Left lung (tissue), 10 donors: ENCODE measurements around the gene PCMTD2. TPM values are rescaled to one million over a fixed set of nuclear protein-coding genes. Genes with fewer than 3 reads are reported as not detected.

ENCODE experiments used
- ATAC-seq: fragments of 200-7000 bp; cut with Tn5 transposase; one replicate; pipeline ENCODE4 v1.9.1; 2020; ENCODE audit warnings: moderate library complexity
- DNase-seq, 4 donors: peaks; one replicate each; pipeline ENCODE4 v3.0.0-alpha.2; 2013 to 2020
- H3K27ac ChIP-seq, 2 donors: fragments of 200-600 bp; sonication (generic) in 1 of 2; one replicate each; pipeline versions ENCODE4 v1.5.0 to v1.8.0; 2020 to 2021
- H3K27me3 ChIP-seq, 2 donors: fragments of 200-600 bp; sonication (generic) in 1 of 2; one replicate each; pipeline versions ENCODE4 v1.5.0 to v1.8.0; 2020 to 2021
- H3K36me3 ChIP-seq, 2 donors: fragments of 200-600 bp; sonication (generic) in 1 of 2; one replicate each; pipeline versions ENCODE4 v1.5.0 to v1.8.0; 2020 to 2021
- H3K4me1 ChIP-seq, 2 donors: fragments of 200-600 bp; one replicate each; pipeline ENCODE4 v1.8.0; 2021
- H3K4me3 ChIP-seq, 2 donors: fragments of 200-600 bp; sonication (generic) in 1 of 2; one replicate each; pipeline versions ENCODE4 v1.5.0 to v1.8.0; 2020 to 2021; ENCODE audit warnings: mild to moderate bottlenecking in 1 of 2
- H3K9me3 ChIP-seq, 2 donors: fragments of 200-600 bp; sonication (generic) in 1 of 2; one replicate each; pipeline versions ENCODE4 v1.5.0 to v1.8.0; 2020 to 2021
- intact Hi-C, 2 donors: fragments of 100-400 bp; cut with DNase I; formaldehyde crosslinking; loops; one replicate each; pipeline versions ENCODE4 v1.11.2 to v1.14.2; 2022
- polyA plus RNA-seq, 6 donors: library from polyadenylated mRNA; unstranded; fragments of 120-200 nt; gene quantifications; one replicate each; pipeline ENCODE4 v1.2.1, GENCODE V29; 2013; ENCODE audit not compliant: insufficient read length in 6 of 6
- total RNA-seq, 2 donors: library from RNA; stranded (reverse); fragmentation: NEBNext Ultra II Directional; extraction: Animal tissue kit (Norgen Biotek cat#: 25700); gene quantifications; one replicate each; pipeline ENCODE4 v1.2.1, GENCODE V29; 2021
- TF ChIP-seq, protein P1 (sequence below), 2 donors: fragments of 200-600 bp; sonication (generic) in 1 of 2; IDR thresholded peaks; one replicate each; pipeline versions ENCODE4 v1.5.0 to v1.8.0; 2021; ENCODE audit warnings: antibody characterized with exemption in 2 of 2
- donor health status: DM: no; HTN: yes; CAD: no.
- donor health status: DM: no; HTN: no; CAD: no.

The PCMTD2 gene
- total and polyA plus RNA-seq, 8 donors = 31.6 to 163 (median 124) TPM

DNA sequence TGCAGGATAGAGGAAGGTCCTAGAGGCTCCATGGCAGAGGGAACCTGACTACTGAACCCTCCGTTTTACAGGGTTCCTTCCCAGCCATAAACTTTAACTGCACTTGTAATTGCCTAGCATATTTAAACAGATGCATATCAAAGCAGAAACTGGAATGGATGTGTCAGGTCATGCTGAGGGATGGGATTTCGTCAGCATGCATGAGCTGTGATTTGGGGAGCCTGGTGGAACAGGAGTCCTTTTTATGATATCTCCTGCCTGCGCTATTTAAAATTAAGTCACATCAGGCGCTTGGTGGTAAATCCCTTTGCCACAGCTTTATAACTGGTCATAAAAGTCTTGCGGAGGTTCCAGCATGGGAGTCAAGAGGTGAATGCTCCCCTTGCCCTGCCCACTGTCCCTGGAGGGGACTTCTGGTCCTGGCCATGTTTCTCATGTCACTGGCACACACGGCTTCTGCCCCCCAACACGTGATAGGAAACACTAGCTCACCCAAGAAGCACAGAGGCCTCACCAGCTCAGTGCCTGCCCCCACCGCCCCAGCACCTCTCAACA is 26.0 kb upstream of the PCMTD2 start:
- TF ChIP-seq, protein P1, sequence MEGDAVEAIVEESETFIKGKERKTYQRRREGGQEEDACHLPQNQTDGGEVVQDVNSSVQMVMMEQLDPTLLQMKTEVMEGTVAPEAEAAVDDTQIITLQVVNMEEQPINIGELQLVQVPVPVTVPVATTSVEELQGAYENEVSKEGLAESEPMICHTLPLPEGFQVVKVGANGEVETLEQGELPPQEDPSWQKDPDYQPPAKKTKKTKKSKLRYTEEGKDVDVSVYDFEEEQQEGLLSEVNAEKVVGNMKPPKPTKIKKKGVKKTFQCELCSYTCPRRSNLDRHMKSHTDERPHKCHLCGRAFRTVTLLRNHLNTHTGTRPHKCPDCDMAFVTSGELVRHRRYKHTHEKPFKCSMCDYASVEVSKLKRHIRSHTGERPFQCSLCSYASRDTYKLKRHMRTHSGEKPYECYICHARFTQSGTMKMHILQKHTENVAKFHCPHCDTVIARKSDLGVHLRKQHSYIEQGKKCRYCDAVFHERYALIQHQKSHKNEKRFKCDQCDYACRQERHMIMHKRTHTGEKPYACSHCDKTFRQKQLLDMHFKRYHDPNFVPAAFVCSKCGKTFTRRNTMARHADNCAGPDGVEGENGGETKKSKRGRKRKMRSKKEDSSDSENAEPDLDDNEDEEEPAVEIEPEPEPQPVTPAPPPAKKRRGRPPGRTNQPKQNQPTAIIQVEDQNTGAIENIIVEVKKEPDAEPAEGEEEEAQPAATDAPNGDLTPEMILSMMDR (IDR thresholded peaks at IDR 0.05) = no peak
- intact Hi-C loops = no loop called here

DNA sequence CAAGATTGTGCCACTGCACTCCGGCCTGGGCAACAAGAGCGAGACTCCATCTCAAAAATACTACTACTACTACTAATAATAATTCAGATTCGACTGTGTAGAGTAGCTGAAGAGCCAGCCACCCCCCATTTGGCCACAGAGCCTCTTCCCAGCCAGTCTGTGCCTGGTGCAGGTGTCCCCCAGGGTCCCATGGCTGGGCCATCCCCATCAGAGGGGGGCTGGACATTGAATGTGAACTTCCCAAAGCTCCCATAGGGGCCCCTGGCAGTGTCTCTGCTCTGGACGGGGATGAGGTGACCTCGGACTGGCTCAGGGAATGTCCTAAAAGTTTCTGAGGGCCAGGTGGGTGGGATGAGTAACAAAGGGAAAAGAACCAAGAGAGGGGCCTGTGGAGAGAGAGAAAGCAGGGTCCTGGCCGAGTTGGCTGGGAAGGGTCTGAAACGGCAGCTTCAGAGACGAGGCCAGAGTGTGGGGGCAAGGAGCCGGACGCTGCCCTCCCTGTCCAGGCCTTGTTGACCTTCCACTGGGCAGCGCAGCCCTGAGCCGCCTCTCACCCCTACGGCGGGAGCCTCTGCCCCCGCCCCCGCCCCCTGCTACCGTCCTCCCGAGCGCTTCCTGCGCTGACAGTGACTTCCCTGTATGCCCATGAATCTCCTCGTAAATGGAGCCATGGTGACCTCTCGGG is 24.9 kb upstream of the PCMTD2 start:
- no peak for ATAC-seq
- H3K4me3 ChIP-seq = no peak overlapping the region
- H3K36me3 ChIP-seq = no peaks in the 10 kb centered on the region
- TF ChIP-seq, protein P1 (IDR thresholded peaks at IDR 0.05) = no peak
- no peaks in the 10 kb centered on the region for H3K4me1 ChIP-seq
- no peaks in the 10 kb centered on the region for H3K9me3 ChIP-seq
- H3K27ac ChIP-seq = no peak overlapping the region
- H3K27me3 ChIP-seq = no peaks in the 10 kb centered on the region
- intact Hi-C loops = no loop called here
- DNase-seq = peak in 1 of 4 donors; percentile 57

More for the DNA sequence above, 26.0 kb upstream of the PCMTD2 start:
- Histone ChIP-seq H3K4me1 (no peaks in the 10 kb centered on the region), H3K36me3 (no peaks in the 10 kb centered on the region), H3K27ac (no peak overlapping the region), H3K9me3 (no peaks in the 10 kb centered on the region), H3K4me3 (no peak overlapping the region), H3K27me3 (no peaks in the 10 kb centered on the region)
- ATAC-seq = no peak
- peak in 1 of 4 donors; percentile 51 for DNase-seq

DNA sequence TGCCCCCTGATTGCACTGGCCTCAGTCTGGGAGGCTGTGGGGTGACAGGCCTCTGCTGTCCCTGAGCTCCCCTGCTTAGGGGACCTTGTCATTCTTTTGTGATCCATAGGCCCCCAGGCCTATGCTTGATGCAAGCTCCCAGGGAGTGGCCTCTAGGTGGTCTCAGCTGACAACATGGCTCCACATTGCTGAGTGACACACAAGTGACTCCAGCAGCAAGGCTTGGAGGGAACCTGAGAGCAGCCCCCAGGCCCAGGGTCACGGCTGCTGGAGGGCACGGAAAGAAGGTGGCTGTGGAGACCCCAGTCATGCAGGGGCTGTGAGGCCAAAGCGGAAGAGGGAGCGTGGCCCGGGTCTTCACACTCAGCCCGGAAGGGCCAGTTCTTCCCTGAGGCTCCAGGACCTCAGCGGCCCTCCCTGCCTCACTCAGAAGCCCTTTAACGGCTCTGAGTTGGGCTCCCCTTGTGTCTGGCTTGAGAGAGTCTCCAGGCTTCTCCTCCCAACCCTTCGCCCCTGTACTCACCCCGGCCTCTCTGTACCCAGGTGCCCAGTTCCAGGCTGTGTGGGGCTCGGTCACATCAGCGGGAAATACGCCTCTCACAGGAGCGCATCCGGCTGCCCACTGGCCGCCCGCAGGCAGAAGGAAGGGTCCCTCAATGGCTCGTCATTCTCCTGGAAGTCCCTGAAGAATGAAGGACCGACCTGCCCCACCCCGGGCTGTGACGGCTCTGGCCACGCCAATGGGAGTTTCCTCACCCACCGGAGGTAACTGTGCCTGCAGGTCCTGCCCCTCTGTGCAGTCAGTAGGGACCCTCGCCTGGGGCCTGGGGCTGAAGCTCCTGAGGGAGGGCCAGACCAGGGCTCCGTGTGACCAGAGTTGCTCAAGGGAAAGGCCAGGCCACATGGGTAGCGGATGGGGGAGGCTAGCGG is 23.7 kb upstream of the PCMTD2 start:
- H3K36me3 ChIP-seq = no peaks in the 10 kb centered on the region
- H3K4me3 ChIP-seq = no peak overlapping the region
- intact Hi-C loops = no loop called here
- no peak overlapping the region for H3K27ac ChIP-seq
- no peak for ATAC-seq
- peak in 1 of 4 donors; percentile 52 for DNase-seq
- no peaks in the 10 kb centered on the region for H3K27me3 ChIP-seq
- no peaks in the 10 kb centered on the region for H3K9me3 ChIP-seq
- no peaks in the 10 kb centered on the region for H3K4me1 ChIP-seq
- TF ChIP-seq, protein P1 (IDR thresholded peaks at IDR 0.05) = no peak

DNA sequence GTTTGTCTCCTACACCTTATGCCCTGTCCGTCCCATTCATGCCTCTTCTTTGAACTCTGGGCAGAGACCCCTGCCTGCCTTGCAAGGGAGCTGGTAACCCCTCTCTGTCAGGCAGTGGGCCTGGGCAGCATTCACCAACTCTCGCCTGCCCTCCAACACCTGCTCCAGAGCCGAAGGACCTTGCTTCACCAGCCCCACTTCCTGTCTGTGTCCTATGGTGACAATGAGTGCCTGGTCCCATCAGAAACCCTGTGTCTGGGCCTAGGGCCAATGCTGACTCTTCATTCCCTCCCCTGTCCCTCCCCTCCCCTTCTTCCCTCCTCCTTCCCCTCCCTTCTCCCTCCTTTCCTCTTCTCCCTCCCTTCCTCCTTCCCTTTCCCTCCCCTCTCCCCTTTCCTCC is 22.8 kb upstream of the PCMTD2 start:
- Histone ChIP-seq H3K27me3 (no peaks in the 10 kb centered on the region), H3K4me1 (no peaks in the 10 kb centered on the region), H3K36me3 (no peaks in the 10 kb centered on the region), H3K9me3 (no peaks in the 10 kb centered on the region), H3K27ac (no peak overlapping the region), H3K4me3 (no peak overlapping the region)
- intact Hi-C loops = no loop called here
- DNase-seq = no peak
- TF ChIP-seq, protein P1 (IDR thresholded peaks at IDR 0.05) = no peak
- ATAC-seq = no peak

DNA sequence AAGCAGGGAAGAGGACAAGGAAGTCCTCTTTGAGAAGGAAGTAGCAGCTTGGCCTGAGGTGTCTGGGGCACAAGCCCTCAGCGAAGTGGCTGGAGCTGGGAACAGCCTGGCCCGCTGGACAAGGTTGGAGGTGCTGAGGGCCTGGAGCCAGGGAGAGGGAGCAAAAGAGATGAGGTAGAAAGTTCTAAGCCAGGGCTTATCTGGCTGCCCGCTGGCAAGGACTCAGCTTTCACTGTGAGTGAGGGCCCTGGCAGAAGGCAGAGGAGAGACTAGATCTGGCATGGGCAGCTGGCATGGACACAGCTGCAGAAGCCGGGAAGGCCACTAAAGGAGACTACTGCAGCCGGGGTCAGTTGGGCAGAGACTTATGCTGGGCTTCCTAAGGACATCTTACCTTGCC is 21.8 kb upstream of the PCMTD2 start:
- H3K9me3 ChIP-seq = no peaks in the 10 kb centered on the region
- TF ChIP-seq, protein P1 (IDR thresholded peaks at IDR 0.05) = no peak
- intact Hi-C loops = no loop called here
- H3K27me3 ChIP-seq = no peaks in the 10 kb centered on the region
- no peaks in the 10 kb centered on the region for H3K36me3 ChIP-seq
- ATAC-seq = no peak
- no peak overlapping the region for H3K27ac ChIP-seq
- H3K4me1 ChIP-seq = no peaks in the 10 kb centered on the region
- H3K4me3 ChIP-seq = no peak overlapping the region
- no peak for DNase-seq
